Heart left ventricle (tissue), 16 donors: ENCODE data around the gene SELENOK. TPM values are rescaled to one million over a fixed set of nuclear protein-coding genes. Genes with fewer than 3 reads are reported as not detected.

Experiments used
- ATAC-seq, 4 donors: fragments of 200-7000 bp; cut with Tn5 transposase; one replicate each; pipeline ENCODE4 v1.9.1; 2020 to 2022; ENCODE audit warnings: moderate library complexity in 4 of 4, mild to moderate bottlenecking in 3 of 4, moderate number of reproducible peaks in 1 of 4
- DNase-seq, 5 donors: peaks; one replicate each; pipeline ENCODE4 v3.0.0-alpha.2; 2020
- H3K27ac ChIP-seq, 12 donors: fragments of 200-600 bp; sonication (generic) in 4 of 12; one replicate each; pipeline versions ENCODE4 v1.5.0 to v1.8.0; 2016 to 2022; ENCODE audit warnings: mild to moderate bottlenecking in 2 of 12
- H3K27me3 ChIP-seq, 9 donors: fragments of 200-600 bp; sonication (generic) in 2 of 9; one replicate each; pipeline versions ENCODE4 v1.5.1 to v1.8.0; 2016 to 2022; ENCODE audit warnings: mild to moderate bottlenecking in 3 of 9
- H3K36me3 ChIP-seq, 9 donors: fragments of 200-600 bp; sonication (generic) in 2 of 9; one replicate each; pipeline versions ENCODE4 v1.5.0 to v1.8.0; 2018 to 2022; ENCODE audit warnings: mild to moderate bottlenecking in 2 of 9
- H3K4me1 ChIP-seq, 12 donors: fragments of 200-600 bp; sonication (generic) in 4 of 12; one replicate each; pipeline versions ENCODE4 v1.5.0 to v1.8.0; 2016 to 2022; ENCODE audit warnings: mild to moderate bottlenecking in 3 of 12
- H3K4me3 ChIP-seq, 12 donors: fragments of 200-600 bp; sonication (generic) in 4 of 12; one replicate each; pipeline versions ENCODE4 v1.5.0 to v1.8.0; 2017 to 2022; ENCODE audit warnings: mild to moderate bottlenecking in 9 of 12, moderate library complexity in 4 of 12
- H3K9me3 ChIP-seq, 12 donors: fragments of 200-600 bp; sonication (generic) in 4 of 12; one replicate each; pipeline versions ENCODE4 v1.5.0 to v1.8.0; 2016 to 2022; ENCODE audit warnings: mild to moderate bottlenecking in 1 of 12
- CTCF ChIP-seq, 12 donors: fragments of 200-600 bp; sonication (generic) in 4 of 12; IDR thresholded peaks; one replicate each; pipeline versions ENCODE4 v1.5.0 to v1.8.0; 2018 to 2022; ENCODE audit warnings: antibody characterized with exemption in 12 of 12, mild to moderate bottlenecking in 5 of 12
- POLR2A ChIP-seq, 2 donors: fragments of 450-650 bp; IDR thresholded peaks; one replicate each; pipeline ENCODE4 v1.6.1; 2017; ENCODE audit warnings: antibody characterized with exemption in 2 of 2, mild to moderate bottlenecking in 2 of 2, moderate library complexity in 2 of 2
- WGBS, 4 donors: extraction: QIAGEN DNeasy Blood & Tissue Kit in 2 of 4; methylation state at CpG; one replicate each; pipeline versions ENCODE4 v1.1.5 to v1.1.7; 2013 to 2018; 5-methylcytosine and 5-hydroxymethylcytosine counted together
- intact Hi-C, 10 donors: fragments of 100-400 bp; cut with DNase I; formaldehyde crosslinking; loops; one replicate each; pipeline versions ENCODE4 v1.11.1 to v1.14.2; 2022
- polyA plus RNA-seq, 2 donors: library from polyadenylated mRNA; stranded (reverse); fragments of 200-250 nt; gene quantifications; one replicate each; pipeline ENCODE4 v1.2.3, GENCODE V29; 2013
- total RNA-seq, 9 donors: library from RNA; depleted of rRNA in 2 of 9; stranded (reverse); fragments of >200 nt in 2 of 9; fragmentation: NEBNext Ultra II Directional in 3 of 9; extraction: Animal tissue kit (Norgen Biotek cat#: 25700) in 3 of 9; gene quantifications; one replicate each; pipeline versions ENCODE4 v1.1.0 to v1.2.4, GENCODE V29; 2016 to 2023
- donor health status: ischemic (EF 13 %, LVEDD 7.1; RV severe dilation, severe dysfunction).
- donor health status: healthy with polysubstance abuse.
- donor health status: DM: no; HTN: yes; CAD: no.
- donor health status: DM: no; HTN: no; CAD: no.
- donor health status: ischemic (EF 25% LVEDD 6.9; RV normal size, moderate dysfunction).
- donor health status: ischemic (EF 25% LVEDD 5.7; RV mildly dilated, moderate dysfunction).
- donor health status: healthy.
- donor health status: DM: yes; HTN: yes; CAD: no.
- donor health status: ischemic (EF 35%, LVEDD 5.7; RV mildly dilated, moderate dysfunction).
- donor health status: nonischemic (EF 11% LVEDD 7.7; RV severe dilation, severe dysfunction).
- donor health status: DM: yes; HTN: yes; CAD: no.
- donor health status: PGD.
- donor health status: ischemic (EF 29% LVEDD 5.4; RV normal size, mild dysfunction).
- donor health status: nonischemic (EF 23%, LVEDD 6.1; RV moderate dilation, normal function).

SELENOK gene
- total and polyA plus RNA-seq, 11 donors, result 65.7 to 242 (median 100) TPM

DNA sequence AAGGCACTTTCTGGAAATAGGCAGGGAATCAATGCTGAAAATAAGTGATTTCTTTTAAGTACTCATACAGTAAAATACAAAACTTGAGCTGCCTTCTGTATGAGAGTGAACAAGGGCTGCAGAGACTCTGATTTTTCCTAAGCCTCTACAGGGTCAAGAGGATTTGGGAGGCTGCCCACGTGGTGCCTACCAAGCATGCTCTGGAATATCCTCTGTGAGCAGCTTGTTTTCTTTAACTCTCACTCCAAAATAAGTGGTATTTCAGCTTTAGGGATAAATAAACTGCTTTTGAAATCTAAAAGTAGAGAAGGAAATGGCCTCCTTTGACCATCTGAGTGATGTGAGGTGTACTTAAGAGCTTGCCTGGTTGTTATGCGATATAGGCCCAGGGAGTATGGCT is 8.1 kb upstream of the SELENOK start:
- Histone ChIP-seq H3K36me3 (no peaks in the 10 kb centered on the region), H3K4me1 (peaks cover 0 to 7% (median 0%) of the 10 kb centered on the region in 12 donors), H3K27me3 (peaks cover 0 to 44% (median 5%) of the 10 kb centered on the region in 9 donors), H3K9me3 (no peaks in the 10 kb centered on the region), H3K27ac (no peak overlapping the region), H3K4me3 (no peak overlapping the region)
- ATAC-seq (no peak), DNase-seq (peak in 1 of 5 donors; percentile 34)
- intact Hi-C loops, result no loop called here
- no peak for TF ChIP-seq POLR2A (IDR thresholded peaks at IDR 0.05)
- no peak for TF ChIP-seq CTCF (IDR thresholded peaks at IDR 0.05)
- 52 to 60% (median 56%) methylated on average over 2 of the region's 2 CpGs for WGBS, 4 donors

DNA sequence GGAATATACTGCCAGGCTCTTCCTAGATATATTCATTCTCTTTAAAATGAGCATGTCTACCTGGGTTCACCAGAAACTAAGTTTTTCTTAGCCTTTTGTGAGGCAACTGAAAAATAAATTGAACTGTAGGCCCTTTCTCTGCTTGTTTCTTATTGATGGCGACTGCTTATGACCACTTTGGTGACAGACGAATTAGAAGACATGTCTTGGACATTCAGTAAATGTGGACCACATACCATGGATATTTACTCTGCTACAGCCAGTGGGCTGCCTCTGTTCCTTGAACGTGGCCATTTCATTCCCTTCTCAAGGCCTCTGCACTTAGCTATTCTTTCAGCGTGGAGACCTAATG is 603 bp upstream of the SELENOK start:
- intact Hi-C loops, result loop anchor here in 2 of 10 donors (5.0 kb wide), 1 partner anchor 545 kb away; the partner anchor contains the start of gene DCP1A (in 2 of the 2)
- no peak for ATAC-seq
- Histone ChIP-seq H3K4me1 (peaks cover 0 to 36% (median 26%) of the 10 kb centered on the region in 12 donors), H3K27ac (peak overlapping the region; percentile 70 to 99 (median 92)), H3K4me3 (peak overlapping the region; percentile 9 to 97 (median 84)), H3K9me3 (no peaks in the 10 kb centered on the region), H3K27me3 (peaks cover 0 to 22% (median 0%) of the 10 kb centered on the region in 9 donors), H3K36me3 (peaks cover 0 to 13% (median 9%) of the 10 kb centered on the region in 9 donors)
- WGBS, 4 donors, result 35 to 43% (median 43%) methylated on average over 4 of the region's 4 CpGs
- DNase-seq, result no peak
- TF ChIP-seq POLR2A (IDR thresholded peaks at IDR 0.05) (no peak), CTCF (IDR thresholded peaks at IDR 0.05) (no peak)

DNA sequence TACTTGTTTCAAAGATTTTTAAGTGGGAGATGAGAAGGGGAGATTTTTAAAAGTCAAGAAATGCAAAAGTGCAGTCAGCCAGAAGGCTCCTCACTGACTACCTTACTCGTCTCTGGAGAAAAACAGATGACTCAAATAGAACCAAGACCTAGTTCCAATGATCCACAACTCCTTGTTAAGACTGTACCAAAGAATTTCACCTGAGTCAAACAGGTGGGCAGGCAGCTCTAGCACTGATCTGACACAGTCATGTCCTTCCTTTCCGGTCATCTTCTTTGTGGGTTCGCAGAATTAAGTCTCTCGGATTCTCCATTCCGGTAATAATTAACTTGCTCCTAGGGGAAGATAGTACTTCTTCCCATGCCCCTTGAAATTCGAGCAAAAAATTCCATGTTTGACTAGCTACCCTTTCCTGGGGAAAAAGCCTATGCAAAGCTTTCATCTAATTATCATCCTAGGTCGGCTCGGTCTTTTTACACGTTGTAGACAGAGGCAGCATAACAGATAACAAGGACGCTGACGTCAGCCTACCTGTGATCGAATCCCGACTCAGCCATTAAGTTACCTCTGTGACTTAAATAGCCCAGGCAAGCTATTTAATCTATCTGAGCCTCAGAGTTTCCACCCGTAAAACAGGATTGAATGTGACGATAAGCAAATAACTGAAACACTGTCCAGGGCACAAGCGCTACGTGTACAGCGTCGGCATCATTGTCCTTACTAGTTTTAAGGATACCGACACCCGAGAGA is 758 bp downstream of the SELENOK start:
- TF ChIP-seq POLR2A (IDR thresholded peaks at IDR 0.05), result no peak
- TF ChIP-seq CTCF (IDR thresholded peaks at IDR 0.05), result no peak
- Histone ChIP-seq H3K4me1 (peaks cover 0 to 36% (median 26%) of the 10 kb centered on the region in 12 donors), H3K27ac (peak overlapping the region; percentile 81 to 99 (median 92)), H3K27me3 (peaks cover 0 to 12% (median 0%) of the 10 kb centered on the region in 9 donors), H3K4me3 (peak overlapping the region; percentile 70 to 97 (median 86)), H3K9me3 (no peaks in the 10 kb centered on the region), H3K36me3 (peaks cover 0 to 26% (median 23%) of the 10 kb centered on the region in 9 donors)
- intact Hi-C loops, result loop anchor here in 2 of 10 donors (5.0 kb wide), 1 partner anchor 544 kb away; the partner anchor contains the start of gene DCP1A (in 2 of the 2)
- 3 to 7% (median 4%) methylated on average over 21 of the region's 21 CpGs for WGBS, 4 donors
- DNase-seq, result peak in 1 of 5 donors; percentile 50
- peak in 2 of 4 donors; percentile 4 to 44 for ATAC-seq

DNA sequence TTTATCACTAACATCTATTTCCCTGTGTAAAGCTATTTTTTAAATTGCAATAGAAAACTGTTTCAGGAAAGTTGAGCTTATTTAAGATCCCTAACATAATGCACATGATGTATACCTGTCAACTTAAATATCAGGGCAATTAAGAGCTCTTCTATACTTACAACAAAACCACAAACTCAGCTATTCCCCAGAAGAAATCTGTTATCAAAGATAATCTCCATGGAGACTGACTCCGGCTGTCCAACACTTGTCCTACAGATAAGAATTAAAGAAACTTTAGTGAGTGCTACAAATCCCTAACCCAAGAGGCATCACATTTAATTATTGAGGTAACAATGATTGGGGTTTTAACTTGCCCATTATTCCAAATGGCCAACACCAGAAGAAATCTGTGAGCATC is 3.4 kb downstream of the SELENOK start:
- peaks cover 0 to 36% (median 26%) of the 10 kb centered on the region in 12 donors for H3K4me1 ChIP-seq
- no peak overlapping the region for H3K27ac ChIP-seq
- ATAC-seq (no peak), DNase-seq (no peak)
- TF ChIP-seq POLR2A (IDR thresholded peaks at IDR 0.05) (no peak), CTCF (IDR thresholded peaks at IDR 0.05) (no peak)
- peaks cover 0 to 53% (median 49%) of the 10 kb centered on the region in 9 donors for H3K36me3 ChIP-seq
- WGBS, 4 donors, result 46 to 57% (median 54%) methylated on average over 1 of the region's 1 CpG
- no peaks in the 10 kb centered on the region for H3K9me3 ChIP-seq
- no peaks in the 10 kb centered on the region for H3K27me3 ChIP-seq
- H3K4me3 ChIP-seq, result no peak overlapping the region
- intact Hi-C loops, result no loop called here
